ENCODE measurements around the gene PCK1.

The PCK1 gene

DNA sequence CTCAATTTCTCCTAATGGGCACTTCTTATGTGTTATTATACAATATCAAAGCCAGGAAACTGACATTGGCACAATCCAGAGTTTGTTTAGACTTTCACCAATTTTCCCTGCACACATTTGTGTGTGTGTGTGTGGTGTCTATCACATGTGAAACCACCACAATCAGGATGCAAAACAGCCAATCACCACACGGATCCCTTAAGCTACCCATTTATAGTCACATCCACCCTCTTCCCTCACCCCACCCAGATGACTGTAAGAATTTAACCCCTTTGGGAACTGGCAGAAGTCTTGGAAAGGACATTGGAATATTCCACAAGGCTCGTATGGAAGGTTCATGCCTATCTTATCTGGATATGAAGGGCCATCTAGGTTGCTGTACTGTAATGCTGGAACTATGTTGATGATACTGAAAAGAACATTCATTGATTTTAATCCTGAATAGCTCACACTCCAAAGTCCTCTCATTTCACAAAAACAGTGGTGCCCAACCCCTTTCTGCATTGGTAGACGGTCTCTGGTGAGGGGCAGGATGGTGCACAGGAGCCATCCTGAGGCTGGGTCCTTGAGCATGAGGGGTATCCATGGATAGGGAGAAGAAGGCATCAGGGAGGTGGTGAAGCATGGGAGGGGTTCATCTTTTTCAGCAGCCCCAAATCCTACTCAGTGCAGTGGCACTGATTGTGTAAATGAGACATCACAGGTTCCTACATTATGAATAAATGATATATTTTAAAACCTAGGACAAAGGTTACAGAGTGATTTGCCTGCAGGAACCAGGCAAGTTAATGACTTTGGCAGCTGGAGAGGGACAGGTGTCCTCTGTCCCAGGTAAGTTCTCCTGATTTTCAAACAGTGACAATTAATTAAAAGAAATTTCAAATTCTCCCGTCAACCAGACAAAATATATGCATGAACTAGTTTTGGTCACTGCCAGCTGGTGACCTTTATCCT lies 23.9 kb upstream of the PCK1 start:
- DNase-seq (ENCODE audit: low read depth in 2 of 2) = no peak

DNA sequence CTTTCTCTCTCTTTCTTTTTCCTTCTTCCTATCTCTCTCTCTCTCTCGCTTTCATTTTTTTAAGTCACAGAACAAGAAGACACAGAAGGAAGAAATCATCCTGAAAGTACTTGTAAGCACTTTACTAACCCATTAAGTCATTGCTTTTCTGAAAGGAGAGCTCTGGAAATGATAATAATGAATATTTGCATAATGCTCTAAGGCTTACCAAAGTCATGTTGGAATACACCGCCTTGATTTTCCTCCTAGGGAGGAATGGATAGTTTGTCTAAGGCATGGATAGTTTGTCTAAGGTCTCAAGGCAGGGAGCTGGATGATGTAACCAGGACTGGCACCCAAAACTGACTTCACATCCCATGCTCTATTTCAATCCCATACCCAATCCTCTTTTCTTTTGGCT lies 23.1 kb upstream of the PCK1 start:
- DNase-seq (ENCODE audit: low read depth in 2 of 2) = no peak

- no peak for DNase-seq (ENCODE audit: low read depth in 2 of 2)
These were observed 21.0 kb upstream of the PCK1 start for GRCh38 chr20:57539889-57540288.

GRCh38 chr20:57540890-57541580 lies 19.9 kb upstream of the PCK1 start:
- DNase-seq (ENCODE audit: low read depth in 2 of 2) = no peak

DNA sequence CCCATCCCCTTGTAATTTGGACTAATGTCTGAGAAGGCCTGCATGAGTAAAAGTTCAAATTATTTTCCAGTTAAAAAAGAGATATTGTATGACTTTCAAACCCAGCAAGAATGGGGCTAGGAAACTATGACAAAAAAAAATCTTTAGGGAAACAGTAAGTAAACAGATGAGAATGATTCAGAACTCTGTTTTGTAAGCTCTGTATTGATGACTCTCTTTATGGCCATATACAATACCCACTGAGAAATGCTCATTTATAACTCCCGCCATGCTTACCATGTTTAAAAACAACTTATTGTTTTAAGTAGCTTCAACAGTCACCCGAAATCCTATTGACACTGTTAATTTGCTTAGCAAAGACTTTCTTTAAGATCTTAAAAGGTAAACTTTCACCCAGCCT lies 17.2 kb upstream of the PCK1 start:
- no peak for DNase-seq (ENCODE audit: low read depth in 2 of 2)

- DNase-seq (ENCODE audit: low read depth in 2 of 2) = no peak
These were observed 15.9 kb upstream of the PCK1 start for GRCh38 chr20:57544838-57545564.

- DNase-seq (ENCODE audit: low read depth in 2 of 2) = no peak
These were observed 14.8 kb upstream of the PCK1 start for GRCh38 chr20:57545927-57546662.

DNA sequence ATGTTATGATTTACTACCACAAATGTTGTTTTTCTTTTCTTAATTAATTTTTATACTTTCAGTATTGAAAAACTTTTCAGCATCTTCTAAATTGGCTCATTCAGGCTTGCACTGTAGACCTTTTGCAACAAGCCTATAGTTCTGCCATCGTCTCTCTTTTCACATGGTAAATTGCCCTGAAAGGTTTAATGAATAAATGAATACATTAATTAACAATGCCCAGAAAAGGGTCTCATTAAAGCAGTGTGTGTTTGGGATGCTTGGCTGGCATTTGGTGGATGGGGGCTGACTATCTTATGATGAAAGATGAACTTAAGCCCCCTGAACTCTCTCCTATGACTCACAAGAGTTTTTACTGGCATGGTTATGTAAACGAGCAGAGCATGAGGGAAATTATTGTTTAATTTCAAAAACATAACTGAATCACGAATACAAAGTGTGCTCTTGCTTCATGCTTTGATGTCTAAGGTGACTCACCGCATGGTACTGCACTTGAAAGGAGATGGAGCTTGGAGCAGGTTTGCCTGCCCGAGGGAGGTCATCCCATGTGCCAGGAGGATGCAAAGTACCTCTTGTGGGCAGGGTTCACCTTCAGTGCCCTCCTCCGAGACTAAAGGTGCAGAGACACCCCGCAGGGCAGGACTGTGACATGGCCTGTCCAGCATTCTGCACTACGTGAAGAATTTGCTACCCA lies 13.8 kb upstream of the PCK1 start:
- no peak for DNase-seq (ENCODE audit: low read depth in 2 of 2)

DNA sequence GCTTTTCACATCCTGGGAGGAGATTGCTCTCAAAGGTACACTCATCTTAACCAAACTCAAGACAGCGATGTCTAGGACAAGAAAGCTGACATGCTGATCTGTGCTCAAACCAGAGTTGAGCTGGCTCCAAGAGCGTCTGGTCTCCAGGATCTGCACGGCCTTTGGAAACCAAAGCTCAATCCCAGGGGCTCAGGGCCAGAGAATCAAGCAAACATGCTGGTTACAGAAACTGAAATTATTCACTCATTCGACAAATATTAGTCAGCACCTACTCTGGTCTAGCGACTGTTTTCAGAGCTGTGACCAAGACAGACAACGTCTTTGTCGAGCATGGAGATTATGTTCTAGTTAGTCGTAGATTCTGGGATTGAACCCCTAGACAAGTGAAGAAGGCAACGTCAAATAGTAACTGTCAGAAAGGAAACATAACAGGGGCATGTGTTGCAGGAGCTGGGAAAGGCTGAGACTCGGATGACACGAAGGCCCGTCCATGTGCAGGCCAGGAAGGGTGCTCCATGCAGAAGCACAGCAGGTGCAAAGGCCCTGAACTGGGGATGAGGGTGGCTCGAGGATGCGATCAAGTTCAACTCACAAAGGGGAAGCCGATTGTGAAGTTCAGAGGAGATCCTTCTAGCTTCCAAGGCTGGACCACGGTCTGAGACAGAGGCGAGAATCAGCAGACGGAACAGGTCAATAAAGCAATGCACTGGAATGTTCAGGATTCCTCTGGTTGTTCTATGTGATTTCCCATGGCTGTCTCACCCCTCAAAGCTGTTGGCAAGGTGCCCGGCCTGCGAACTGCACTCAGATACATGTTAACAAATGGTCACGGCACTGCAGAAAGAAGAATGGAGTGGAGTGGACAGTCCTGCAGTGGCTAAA lies 12.5 kb upstream of the PCK1 start:
- DNase-seq (ENCODE audit: low read depth in 2 of 2) = no peak

GRCh38 chr20:57552471-57552870 lies 8.4 kb upstream of the PCK1 start:
- no peak for DNase-seq (ENCODE audit: low read depth in 2 of 2)

DNA sequence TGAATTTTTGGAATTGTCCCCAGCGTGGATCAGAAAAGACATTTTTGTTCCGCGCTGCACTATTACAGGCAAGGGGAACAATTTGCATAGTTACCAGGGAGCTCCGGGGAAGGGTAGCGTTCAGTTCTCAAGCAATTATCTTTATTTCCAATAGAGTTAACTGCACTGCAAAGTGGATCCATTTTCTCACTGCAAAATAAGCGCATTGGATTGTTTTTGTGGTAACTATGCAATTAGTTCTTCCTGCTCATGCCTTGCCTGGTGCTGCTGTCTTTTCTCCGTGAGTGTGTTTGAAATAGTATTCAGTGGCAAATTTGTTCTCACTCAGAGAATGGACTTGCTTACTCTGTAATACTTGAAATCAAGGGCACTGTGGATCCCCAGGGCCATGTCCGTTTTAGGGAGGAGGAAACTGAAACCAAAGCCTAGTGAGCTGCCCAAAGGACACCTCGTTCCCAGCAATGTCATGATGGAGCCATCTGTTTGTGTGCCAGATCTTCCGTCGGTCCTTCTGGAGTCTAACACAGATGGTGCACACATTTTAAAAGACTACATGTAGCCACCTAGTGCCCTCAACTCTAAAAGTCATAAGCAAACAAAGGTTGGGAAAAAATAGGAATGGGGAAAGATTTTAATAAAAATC lies 7.4 kb upstream of the PCK1 start:
- no peak for DNase-seq (ENCODE audit: low read depth in 2 of 2)

- DNase-seq (ENCODE audit: low read depth in 2 of 2) = no peak
These were observed 5.3 kb upstream of the PCK1 start for GRCh38 chr20:57555457-57556184.

DNA sequence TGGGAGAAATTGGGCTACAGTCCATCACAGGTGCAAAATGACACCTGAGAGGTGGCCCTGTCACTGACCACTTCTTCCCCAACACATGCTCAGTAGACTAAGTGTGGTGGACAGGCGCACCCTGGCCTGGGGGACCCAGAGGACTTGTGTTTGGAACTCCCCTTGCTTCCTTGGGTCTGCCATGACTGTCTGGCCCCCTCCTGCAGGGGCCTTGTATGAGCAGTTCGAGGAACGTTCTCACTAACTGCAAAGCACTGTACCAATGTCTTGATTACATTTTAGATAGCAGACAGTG lies 4.0 kb upstream of the PCK1 start:
- DNase-seq (ENCODE audit: low read depth in 2 of 2) = no peak

DNA sequence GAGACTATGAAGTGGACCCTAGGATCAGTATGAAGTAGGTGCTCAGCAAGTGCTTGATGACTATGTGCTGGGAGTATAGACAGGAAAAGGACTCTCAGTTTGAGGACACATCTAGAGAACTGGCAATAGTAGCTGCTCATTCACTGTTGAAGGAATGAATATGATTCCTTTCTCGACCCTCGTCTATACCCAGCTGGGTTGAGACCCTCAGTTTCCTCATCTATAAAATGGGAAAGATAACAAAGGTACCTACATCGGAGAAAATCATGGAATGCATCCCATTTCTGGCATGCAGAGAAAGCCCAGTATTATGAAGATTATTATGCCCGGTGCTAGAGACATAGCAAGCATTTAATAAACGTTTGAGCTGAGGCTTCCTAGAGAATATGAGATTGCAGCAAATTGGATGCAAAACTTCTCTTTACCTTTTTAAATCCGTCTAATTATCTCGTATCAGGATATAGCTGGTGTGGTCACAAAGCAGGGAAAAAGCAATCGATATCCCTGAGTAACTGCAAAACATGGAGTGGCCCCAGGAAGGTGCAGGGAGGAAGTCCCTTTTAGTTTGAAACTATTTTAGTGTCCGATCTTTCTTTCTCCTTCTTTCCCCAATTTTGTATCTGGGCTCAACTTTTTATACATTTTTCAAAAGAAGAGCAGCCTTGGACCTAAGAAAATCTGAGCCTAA lies 2.8 kb upstream of the PCK1 start:
- DNase-seq (ENCODE audit: low read depth in 2 of 2) = no peak

GRCh38 chr20:57558614-57559288 lies 2.2 kb upstream of the PCK1 start:
- DNase-seq (ENCODE audit: low read depth in 2 of 2) = no peak

DNA sequence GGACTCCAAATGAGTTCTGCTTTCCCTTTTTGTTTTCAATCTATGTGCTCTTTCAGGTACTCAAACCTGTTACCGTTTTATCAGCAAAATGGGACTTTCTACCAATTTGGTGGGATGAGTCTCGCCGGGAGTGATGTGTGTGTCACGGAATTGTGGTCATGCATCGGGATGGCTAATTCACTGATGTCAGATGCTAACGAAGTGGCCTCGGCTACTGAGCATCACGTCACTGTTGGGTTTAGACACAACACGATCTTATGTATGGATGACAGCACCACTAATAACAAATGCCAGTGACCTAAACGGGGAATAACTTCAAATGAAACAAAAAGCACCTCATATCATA lies 1.6 kb upstream of the PCK1 start:
- DNase-seq (ENCODE audit: low read depth in 2 of 2) = no peak

DNA sequence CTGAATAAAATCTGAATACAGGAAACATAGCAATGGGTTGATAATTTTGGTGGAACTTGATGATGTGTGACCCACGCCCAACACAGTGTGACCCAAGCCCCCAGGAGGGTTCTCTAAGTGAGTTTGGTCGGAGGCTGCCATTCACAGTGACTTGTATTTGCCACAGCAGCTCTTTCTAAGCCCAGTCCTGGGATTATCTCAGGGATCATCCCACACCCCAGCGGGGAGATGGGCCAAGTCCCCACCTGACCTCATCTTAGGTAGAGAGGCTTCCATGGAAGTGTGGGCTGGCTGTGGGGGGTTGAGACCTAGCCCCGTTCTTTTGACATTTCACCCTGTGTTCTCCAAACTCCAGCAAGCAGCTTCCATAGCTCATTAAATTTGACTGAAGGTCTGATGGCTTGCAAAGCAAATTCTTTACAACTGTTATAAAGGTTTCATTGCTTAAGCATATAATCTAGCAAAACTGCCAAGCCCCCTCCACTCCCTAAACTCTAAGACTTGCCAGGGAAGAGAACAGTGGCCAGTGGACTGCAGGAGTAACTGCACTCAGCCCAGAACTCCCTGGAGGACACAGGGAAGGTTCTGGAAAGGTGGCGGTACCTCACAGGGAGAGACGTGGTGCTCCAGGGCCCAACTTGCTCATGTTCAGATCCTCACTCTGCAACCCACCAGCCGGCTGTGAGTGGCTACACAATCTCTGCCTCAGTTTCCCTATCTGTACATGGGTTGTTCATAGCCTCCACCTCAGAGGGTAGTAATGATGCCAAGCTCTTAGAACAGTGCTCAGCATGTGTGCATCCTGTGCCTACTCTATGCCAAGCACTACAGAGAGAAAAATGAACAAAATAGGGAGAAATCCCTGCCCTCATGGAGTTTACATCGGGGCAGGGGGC lies 1.0 kb upstream of the PCK1 start:
- no peak for DNase-seq (ENCODE audit: low read depth in 2 of 2)

Measured in stimulated activated CD4-positive, alpha-beta T cell treated with anti-CD3 and anti-CD28 coated beads, Interleukin-1b, Interleukin-23, amount 100 ng/mL, for 1 hour (primary cell).